HG03457 (cell line): ENCODE measurements around the gene PCDHGA3.
A peak's percentile ranks its signal among the peaks of the same experiment; 100 is the strongest.
"Not testable (repeated sequence)": the region's sequence is repeated elsewhere in the genome, so short reads cannot be mapped to it uniquely, and the experiment has no call there.

Source experiments
- ATAC-seq: cut with Tn5 transposase; IDR thresholded peaks from one replicate; pipeline ENCODE4 v1.9.1; 2021; ENCODE audit warnings: moderate number of reproducible peaks; ENCODE audit not compliant: unreplicated experiment

The PCDHGA3 gene

DNA sequence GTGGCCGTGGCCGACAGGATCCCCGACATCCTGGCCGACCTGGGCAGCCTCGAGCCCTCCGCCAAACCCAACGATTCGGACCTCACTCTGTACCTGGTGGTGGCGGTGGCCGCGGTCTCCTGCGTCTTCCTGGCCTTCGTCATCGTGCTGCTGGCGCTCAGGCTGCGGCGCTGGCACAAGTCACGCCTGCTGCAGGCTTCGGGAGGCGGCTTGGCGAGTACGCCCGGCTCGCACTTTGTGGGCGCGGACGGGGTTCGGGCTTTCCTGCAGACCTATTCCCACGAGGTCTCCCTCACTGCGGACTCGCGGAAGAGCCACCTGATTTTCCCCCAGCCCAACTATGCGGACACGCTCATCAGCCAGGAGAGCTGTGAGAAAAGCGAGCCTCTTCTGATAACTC, 2.4 kb downstream of the PCDHGA3 start:
- not testable (repeated sequence) for ATAC-seq

- ATAC-seq: no peak
Measured at GRCh38 chr5:141349917-141350619, 6.4 kb downstream of the PCDHGA3 start, which contains the start of gene PCDHGB1. TSS of gene PCDHGB1 (plus strand) at chr5:141350099. CDS start at chr5:141350261, 162 bp downstream.

- ATAC-seq: no peak
Measured at GRCh38 chr5:141351591-141351990, 8.0 kb downstream of the PCDHGA3 start.

- no peak for ATAC-seq
Measured at GRCh38 chr5:141354900-141355469, 11.4 kb downstream of the PCDHGA3 start, which contains the start of gene PCDHGA4. TSS of gene PCDHGA4 (plus strand) at chr5:141355021. CDS start at chr5:141355108, 87 bp downstream.

DNA sequence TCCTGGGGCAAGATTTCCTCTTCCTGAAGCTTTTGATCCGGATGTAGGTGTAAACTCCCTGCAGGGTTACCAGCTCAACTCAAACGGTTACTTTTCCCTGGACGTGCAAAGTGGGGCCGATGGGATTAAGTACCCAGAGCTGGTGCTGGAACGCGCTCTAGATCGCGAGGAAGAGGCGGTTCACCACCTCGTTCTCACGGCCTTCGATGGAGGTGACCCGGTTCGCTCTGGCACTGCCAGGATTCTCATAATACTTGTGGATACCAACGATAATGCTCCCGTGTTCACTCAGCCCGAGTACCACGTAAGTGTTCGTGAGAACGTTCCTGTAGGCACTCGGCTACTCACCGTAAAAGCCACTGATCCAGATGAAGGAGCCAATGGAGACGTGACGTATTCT, 12.0 kb downstream of the PCDHGA3 start:
- no peak for ATAC-seq

GRCh38 chr5:141356133-141356532, 12.5 kb downstream of the PCDHGA3 start:
- no peak for ATAC-seq

DNA sequence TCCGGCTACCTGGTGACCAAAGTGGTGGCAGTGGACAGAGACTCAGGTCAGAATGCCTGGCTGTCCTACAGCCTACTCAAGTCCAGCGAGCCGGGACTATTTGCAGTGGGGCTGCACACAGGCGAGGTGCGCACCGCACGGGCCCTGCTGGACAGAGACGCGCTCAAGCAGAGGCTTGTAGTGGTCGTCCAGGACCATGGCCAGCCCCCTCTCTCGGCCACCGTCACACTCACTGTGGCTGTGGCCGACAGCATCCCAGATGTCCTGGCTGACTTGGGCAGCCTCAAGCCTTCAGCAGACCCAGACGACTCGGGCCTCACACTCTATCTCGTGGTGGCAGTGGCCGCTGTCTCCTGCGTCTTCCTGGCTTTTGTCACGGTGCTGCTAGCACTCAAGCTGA, 13.3 kb downstream of the PCDHGA3 start:
- ATAC-seq: no peak

DNA sequence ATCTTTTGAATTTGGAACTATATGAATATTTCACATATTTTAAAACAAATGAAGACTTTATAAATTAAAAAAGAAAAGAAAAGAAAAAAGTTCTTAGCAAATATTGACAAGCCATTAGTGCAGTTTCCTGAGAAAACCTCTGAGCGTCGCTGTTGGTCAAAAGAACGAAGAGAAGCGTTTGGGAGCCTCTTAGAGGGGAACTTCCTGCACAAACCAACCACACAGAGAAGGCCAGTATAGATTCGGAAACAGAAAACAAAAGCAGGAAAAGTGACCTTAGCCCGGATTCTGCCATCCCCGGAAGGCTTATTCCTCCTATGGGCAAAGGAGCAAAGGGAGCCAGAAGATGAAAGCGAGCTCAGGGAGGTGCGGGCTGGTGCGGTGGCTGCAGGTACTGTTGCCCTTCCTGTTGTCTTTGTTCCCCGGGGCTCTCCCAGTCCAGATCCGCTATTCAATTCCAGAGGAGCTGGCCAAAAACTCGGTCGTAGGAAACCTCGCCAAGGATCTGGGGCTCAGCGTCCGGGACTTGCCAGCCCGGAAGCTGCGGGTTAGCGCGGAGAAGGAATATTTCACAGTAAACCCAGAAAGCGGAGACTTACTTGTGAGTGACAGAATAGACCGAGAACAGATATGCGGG, 16.3 kb downstream of the PCDHGA3 start, which contains the start of gene PCDHGB2:
TSS of gene PCDHGB2 (plus strand) at position 205 of the 637 bp plus-strand sequence. CDS start at position 347, 142 bp downstream.
- no peak for ATAC-seq

DNA sequence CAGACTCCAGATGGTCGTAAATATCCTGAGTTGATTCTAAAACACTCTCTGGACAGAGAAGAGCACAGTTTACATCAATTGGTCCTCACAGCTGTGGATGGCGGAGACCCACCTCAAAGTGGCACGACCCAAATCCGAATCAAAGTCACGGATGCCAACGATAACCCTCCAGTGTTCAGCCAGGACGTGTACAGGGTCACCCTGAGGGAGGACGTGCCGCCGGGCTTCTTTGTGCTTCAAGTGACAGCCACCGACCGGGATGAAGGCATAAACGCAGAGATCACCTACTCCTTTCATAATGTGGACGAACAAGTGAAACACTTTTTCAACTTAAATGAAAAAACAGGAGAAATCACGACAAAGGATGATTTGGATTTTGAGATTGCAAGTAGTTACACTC, 17.1 kb downstream of the PCDHGA3 start:
- ATAC-seq: no peak

DNA sequence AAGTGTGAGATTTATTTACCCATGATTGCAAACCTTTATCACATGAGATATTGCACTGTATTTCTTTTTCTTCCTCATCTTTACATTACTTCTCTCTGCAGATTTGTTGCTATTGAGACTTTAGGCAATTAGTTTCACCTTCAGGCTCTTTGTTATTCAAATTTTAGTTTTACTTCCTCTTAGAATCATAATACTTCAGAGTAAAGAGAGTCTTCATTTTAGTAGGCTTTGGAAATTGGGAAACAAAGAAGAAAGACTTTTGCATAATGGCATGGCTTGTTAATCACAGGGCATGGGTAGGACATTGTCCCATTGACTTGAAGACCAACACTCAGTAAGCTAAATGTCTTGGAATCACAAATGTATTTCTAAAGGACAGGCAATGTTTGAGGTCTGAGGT, 19.1 kb downstream of the PCDHGA3 start:
- no peak for ATAC-seq

GRCh38 chr5:141363952-141364660, 20.5 kb downstream of the PCDHGA3 start, which contains the start of gene PCDHGA5:
TSS of gene PCDHGA5 (plus strand) at chr5:141364162. CDS start at chr5:141364331, 169 bp downstream.
- no peak for ATAC-seq

GRCh38 chr5:141366016-141366896, 22.6 kb downstream of the PCDHGA3 start:
- ATAC-seq: no peak

DNA sequence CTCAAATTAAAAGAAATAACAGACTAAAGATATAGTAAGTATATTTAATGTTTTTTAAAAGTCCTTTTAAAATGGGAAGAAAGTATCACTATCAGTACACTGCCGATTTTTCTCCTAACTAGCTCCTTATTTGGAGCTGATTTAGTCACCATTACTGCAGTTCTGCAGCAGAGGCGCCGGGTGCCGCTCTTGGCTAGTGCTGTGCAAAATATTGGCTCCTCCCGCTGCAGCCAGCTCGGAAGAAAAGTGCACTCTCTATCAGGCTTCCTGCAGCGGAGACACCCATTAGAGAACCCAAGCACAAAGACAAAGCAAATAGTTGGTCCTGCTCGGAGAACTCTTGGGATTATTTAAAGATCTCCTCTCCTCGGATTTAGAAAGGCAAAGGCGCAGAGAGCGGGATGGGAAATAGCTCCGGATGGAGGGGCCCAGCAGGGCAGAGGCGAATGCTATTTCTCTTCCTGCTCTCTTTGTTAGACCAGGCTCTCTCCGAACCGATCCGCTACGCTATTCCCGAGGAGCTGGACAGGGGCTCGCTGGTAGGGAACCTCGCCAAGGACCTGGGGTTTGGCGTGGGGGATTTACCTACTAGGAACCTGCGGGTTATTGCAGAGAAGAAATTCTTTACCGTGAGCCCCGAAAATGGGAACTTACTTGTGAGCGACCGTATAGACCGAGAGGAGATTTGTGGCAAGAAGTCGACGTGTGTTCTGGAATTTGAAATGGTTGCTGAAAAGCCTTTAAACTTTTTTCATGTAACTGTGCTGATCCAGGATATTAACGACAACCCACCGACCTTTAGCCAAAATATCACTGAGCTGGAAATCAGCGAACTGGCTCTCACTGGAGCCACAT, 26.6 kb downstream of the PCDHGA3 start, which contains the start of gene PCDHGB3:
TSS of gene PCDHGB3 (plus strand) at position 249 of the 855 bp plus-strand sequence. CDS start at position 402, 153 bp downstream.
- ATAC-seq: peak; percentile 59

- no peak for ATAC-seq
Measured at GRCh38 chr5:141371572-141372475, 28.2 kb downstream of the PCDHGA3 start.

- ATAC-seq: no peak
Measured at GRCh38 chr5:141373673-141374317, 30.2 kb downstream of the PCDHGA3 start, which contains the start of gene PCDHGA6. TSS of gene PCDHGA6 (plus strand) at chr5:141373891. CDS start at chr5:141374084, 193 bp downstream.

- ATAC-seq: no peak
Measured at GRCh38 chr5:141374627-141375026, 31.0 kb downstream of the PCDHGA3 start.

- ATAC-seq: not testable (repeated sequence)
Measured at GRCh38 chr5:141375444-141376155, 32.0 kb downstream of the PCDHGA3 start.
